GM12873 (cell line): ENCODE data around the gene PDE4D.

ENCODE experiments used
- CTCF ChIP-seq: IDR thresholded peaks from 2 replicates; pipeline ENCODE4 v1.5.1; 2012; ENCODE audit warnings: low read depth, mild to moderate bottlenecking, moderate library complexity, low read length, control low read depth; ENCODE audit not compliant: insufficient read depth; ENCODE audit errors: missing control alignments

The PDE4D gene

GRCh38 chr5:59003641-59004040 is 889.9 kb downstream of the PDE4D start:
- no peak for TF ChIP-seq CTCF

- no peak for TF ChIP-seq CTCF
These were observed 890.4 kb downstream of the PDE4D start for GRCh38 chr5:59003124-59003523.

GRCh38 chr5:59002162-59002825 is 891.2 kb downstream of the PDE4D start:
- no peak for TF ChIP-seq CTCF

GRCh38 chr5:59001716-59002115 is 891.8 kb downstream of the PDE4D start:
- no peak for TF ChIP-seq CTCF

- no peak for TF ChIP-seq CTCF
These were observed 892.4 kb downstream of the PDE4D start for GRCh38 chr5:59001154-59001553.

GRCh38 chr5:59000211-59000610 is 893.3 kb downstream of the PDE4D start:
- no peak for TF ChIP-seq CTCF

GRCh38 chr5:58999804-59000203 is 893.7 kb downstream of the PDE4D start:
- no peak for TF ChIP-seq CTCF
